GM12892 (cell line): Measurements from ENCODE around the gene TMEM267.

Source experiments
- POLR2A ChIP-seq: IDR thresholded peaks from 2 replicates; pipeline ENCODE4 v1.6.1; 2011; ENCODE audit warnings: low read depth, low read length, control low read depth
- POLR2AphosphoS5 ChIP-seq: IDR thresholded peaks from 2 replicates; pipeline ENCODE4 v1.6.1; 2011; ENCODE audit warnings: low read depth, low read length, control low read depth

- TF ChIP-seq POLR2AphosphoS5 (no peak), POLR2A (no peak)
Observed at GRCh38 chr5:43432486-43433375, 50.9 kb downstream of the TMEM267 start.
